HepG2 (cell line): ENCODE results near the gene APBB1. TPM values are rescaled to one million over a fixed set of nuclear protein-coding genes. Genes with fewer than 3 reads are reported as not detected.
A peak's percentile ranks its signal among the peaks of the same experiment; 100 is the strongest.

Experiments used
- BHLHE40 ChIP-seq: IDR thresholded peaks from 2 replicates; pipeline ENCODE4 v1.6.1; 2011; ENCODE audit warnings: low read length, improper control_type of control experiment
- ESRRA ChIP-seq: sonication (generic); formaldehyde crosslinking; IDR thresholded peaks from 2 replicates; pipeline ENCODE4 v1.5.1; 2020; ENCODE audit warnings: mild to moderate bottlenecking, low read depth, missing genetic modification reagents
- GTF3A ChIP-seq: sonication (generic); formaldehyde crosslinking; conservative IDR thresholded peaks from 2 replicates; pipeline ENCODE4 v1.4.0; 2020; ENCODE audit warnings: mild to moderate bottlenecking, missing genetic modification reagents
- KLF12 ChIP-seq: sonication (generic); formaldehyde crosslinking; IDR thresholded peaks from 2 replicates; pipeline ENCODE4 v1.4.0; 2020; ENCODE audit warnings: missing genetic modification reagents, borderline replicate concordance
- NCOA1 ChIP-seq: sonication (generic); formaldehyde crosslinking; IDR thresholded peaks from 2 replicates; pipeline ENCODE4 v1.9.0; 2021; ENCODE audit warnings: missing genetic modification reagents
- RBM22 ChIP-seq: fragments of 200-400 bp; formaldehyde crosslinking; optimal IDR thresholded peaks from 2 replicates; pipeline ENCODE3; 2017; ENCODE audit warnings: mild to moderate bottlenecking, low read length, moderate library complexity
- REPIN1 ChIP-seq: sonication (generic); formaldehyde crosslinking; IDR thresholded peaks from 2 replicates; pipeline ENCODE4 v1.8.0; 2022; ENCODE audit warnings: missing genetic modification reagents, low read depth, mild to moderate bottlenecking, borderline replicate concordance
- RXRA ChIP-seq: sonication (generic); formaldehyde crosslinking; IDR thresholded peaks from 2 replicates; pipeline ENCODE4 v1.5.1; 2020; ENCODE audit warnings: missing genetic modification reagents
- SIX1 ChIP-seq: sonication (generic); formaldehyde crosslinking; IDR thresholded peaks from 2 replicates; pipeline ENCODE4 v1.4.0; 2020; ENCODE audit warnings: missing genetic modification reagents, borderline replicate concordance
- SRY ChIP-seq: sonication (generic); formaldehyde crosslinking; IDR thresholded peaks from 2 replicates; pipeline ENCODE4 v1.8.0; 2022; ENCODE audit warnings: mild to moderate bottlenecking, missing genetic modification reagents
- SSRP1 ChIP-seq: IDR thresholded peaks from 2 replicates; pipeline ENCODE4 v1.6.1; 2016; ENCODE audit warnings: control low read depth
- ZFYVE20 ChIP-seq: sonication (generic); formaldehyde crosslinking; IDR thresholded peaks from 2 replicates; pipeline ENCODE4 v1.8.0; 2023; ENCODE audit warnings: low read depth, mild to moderate bottlenecking, moderate library complexity, missing genetic modification reagents, borderline replicate concordance
- ZNF17 ChIP-seq: sonication (generic); formaldehyde crosslinking; IDR thresholded peaks from 2 replicates; pipeline ENCODE4 v1.5.0; 2020; ENCODE audit warnings: mild to moderate bottlenecking, missing genetic modification reagents
- ZNF263 ChIP-seq: sonication (generic); formaldehyde crosslinking; IDR thresholded peaks from 2 replicates; pipeline ENCODE4 v1.4.0; 2020; ENCODE audit warnings: missing genetic modification reagents
- ZNF557 ChIP-seq: sonication (generic); formaldehyde crosslinking; IDR thresholded peaks from 2 replicates; pipeline ENCODE4 v1.4.0; 2020; ENCODE audit warnings: missing genetic modification reagents
- ZNF614 ChIP-seq: IDR thresholded peaks from 2 replicates; pipeline ENCODE4 v1.6.1; 2018; ENCODE audit warnings: missing biosample characterization, missing genetic modification reagents, inconsistent platforms, borderline replicate concordance
- polyA plus RNA-seq, 8 experiments: library from polyadenylated mRNA; depleted of rRNA in 3 of 8; stranded (reverse) in 7 of 8; unstranded in 1 of 8; fragments of >200 nt; fragmentation: Illumina TruSeq in 4 of 8; extraction: Trizol in 4 of 8; gene quantifications; 2 replicates each; pipeline versions ENCODE4 v1.2.1 to v1.2.3, GENCODE V29; 2011 to 2016; ENCODE audit warnings: low read depth in 4 of 8, missing spikeins in 1 of 8, mixed read lengths in 1 of 8; ENCODE audit not compliant: insufficient read depth in 1 of 8
- total RNA-seq, 5 experiments: library from RNA; depleted of rRNA; stranded (reverse); fragments of >200 nt; fragmentation: Illumina TruSeq; extraction: Trizol; gene quantifications; 2 replicates each; pipeline ENCODE4 v1.2.3, GENCODE V29; 2016; ENCODE audit warnings: low read depth in 1 of 5
- TF ChIP-seq, protein P1 (sequence below): sonication (generic); formaldehyde crosslinking; IDR thresholded peaks from 2 replicates; pipeline ENCODE4 v1.5.1; 2020; ENCODE audit warnings: missing genetic modification reagents, mild to moderate bottlenecking, borderline replicate concordance
- TF ChIP-seq, protein P2 (sequence below): sonication (generic); formaldehyde crosslinking; IDR thresholded peaks from 2 replicates; pipeline ENCODE4 v1.4.0; 2020; ENCODE audit warnings: missing genetic modification reagents
- TF ChIP-seq, protein P3 (sequence below): sonication (generic); formaldehyde crosslinking; IDR thresholded peaks from 2 replicates; pipeline ENCODE4 v1.4.0; 2020; ENCODE audit warnings: mild to moderate bottlenecking, missing genetic modification reagents

Gene APBB1
- total and polyA plus RNA-seq, 2 of the 13 experiments (the other 11 are each of a cell fraction or from before 2014, with no cell fraction given), result 1.7 to 3.5 TPM

DNA sequence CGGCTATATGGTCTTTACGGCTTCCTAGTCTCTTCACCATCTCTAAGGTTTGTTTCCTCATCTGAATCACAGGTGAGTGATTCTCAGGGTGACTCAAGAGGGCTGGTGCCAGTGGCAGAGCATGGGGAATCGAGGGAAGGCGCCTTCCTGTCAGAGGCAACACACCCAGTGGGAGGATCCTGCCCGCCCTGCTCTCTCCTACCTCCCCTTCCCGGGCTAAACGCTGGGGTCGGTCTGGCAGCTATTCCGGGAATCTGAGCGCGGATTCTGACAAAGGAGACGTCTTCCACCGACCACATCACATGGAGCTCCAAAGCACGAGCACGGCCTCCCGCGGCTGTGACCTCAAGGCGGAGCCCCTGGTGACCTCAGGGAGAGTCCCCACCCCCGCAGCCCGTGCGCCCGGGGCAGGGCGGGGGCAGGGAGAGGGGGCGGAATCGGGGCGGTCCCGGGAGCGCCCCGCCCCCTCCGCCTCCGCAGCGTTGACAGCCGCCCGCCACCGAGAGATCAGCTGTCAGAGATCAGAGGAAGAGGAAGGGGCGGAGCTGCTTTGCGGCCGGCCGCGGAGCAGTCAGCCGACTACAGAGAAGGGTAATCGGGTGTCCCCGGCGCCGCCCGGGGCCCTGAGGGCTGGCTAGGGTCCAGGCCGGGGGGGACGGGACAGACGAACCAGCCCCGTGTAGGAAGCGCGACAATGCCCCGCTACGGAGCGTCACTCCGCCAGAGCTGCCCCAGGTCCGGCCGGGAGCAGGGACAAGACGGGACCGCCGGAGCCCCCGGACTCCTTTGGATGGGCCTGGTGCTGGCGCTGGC, 28.8 kb downstream of the APBB1 start, which contains the start of gene SMPD1 (continued):
- TF ChIP-seq, protein P1, sequence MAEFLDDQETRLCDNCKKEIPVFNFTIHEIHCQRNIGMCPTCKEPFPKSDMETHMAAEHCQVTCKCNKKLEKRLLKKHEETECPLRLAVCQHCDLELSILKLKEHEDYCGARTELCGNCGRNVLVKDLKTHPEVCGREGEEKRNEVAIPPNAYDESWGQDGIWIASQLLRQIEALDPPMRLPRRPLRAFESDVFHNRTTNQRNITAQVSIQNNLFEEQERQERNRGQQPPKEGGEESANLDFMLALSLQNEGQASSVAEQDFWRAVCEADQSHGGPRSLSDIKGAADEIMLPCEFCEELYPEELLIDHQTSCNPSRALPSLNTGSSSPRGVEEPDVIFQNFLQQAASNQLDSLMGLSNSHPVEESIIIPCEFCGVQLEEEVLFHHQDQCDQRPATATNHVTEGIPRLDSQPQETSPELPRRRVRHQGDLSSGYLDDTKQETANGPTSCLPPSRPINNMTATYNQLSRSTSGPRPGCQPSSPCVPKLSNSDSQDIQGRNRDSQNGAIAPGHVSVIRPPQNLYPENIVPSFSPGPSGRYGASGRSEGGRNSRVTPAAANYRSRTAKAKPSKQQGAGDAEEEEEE (CRISPR knock-in tag), result no peak
- TF ChIP-seq ZNF614, result no peak
- no peak for TF ChIP-seq RBM22
- no peak for TF ChIP-seq ZNF557 (CRISPR knock-in tag)
- TF ChIP-seq NCOA1 (CRISPR knock-in tag), result no peak
- 0 out of 2 replicates have a peak, but pooled peaks have one; percentile 36 for TF ChIP-seq ESRRA (CRISPR knock-in tag)
- TF ChIP-seq BHLHE40, result peak; percentile 54; the same call in 1 of the 2 replicates
- no peak; the same call in 1 of the 2 replicates for TF ChIP-seq REPIN1 (CRISPR knock-in tag)
- no peak for TF ChIP-seq SSRP1
- TF ChIP-seq SIX1, result no peak
- peak; percentile 71; the same call in 1 of the 2 replicates for TF ChIP-seq RXRA (CRISPR knock-in tag)
- TF ChIP-seq, protein P2, sequence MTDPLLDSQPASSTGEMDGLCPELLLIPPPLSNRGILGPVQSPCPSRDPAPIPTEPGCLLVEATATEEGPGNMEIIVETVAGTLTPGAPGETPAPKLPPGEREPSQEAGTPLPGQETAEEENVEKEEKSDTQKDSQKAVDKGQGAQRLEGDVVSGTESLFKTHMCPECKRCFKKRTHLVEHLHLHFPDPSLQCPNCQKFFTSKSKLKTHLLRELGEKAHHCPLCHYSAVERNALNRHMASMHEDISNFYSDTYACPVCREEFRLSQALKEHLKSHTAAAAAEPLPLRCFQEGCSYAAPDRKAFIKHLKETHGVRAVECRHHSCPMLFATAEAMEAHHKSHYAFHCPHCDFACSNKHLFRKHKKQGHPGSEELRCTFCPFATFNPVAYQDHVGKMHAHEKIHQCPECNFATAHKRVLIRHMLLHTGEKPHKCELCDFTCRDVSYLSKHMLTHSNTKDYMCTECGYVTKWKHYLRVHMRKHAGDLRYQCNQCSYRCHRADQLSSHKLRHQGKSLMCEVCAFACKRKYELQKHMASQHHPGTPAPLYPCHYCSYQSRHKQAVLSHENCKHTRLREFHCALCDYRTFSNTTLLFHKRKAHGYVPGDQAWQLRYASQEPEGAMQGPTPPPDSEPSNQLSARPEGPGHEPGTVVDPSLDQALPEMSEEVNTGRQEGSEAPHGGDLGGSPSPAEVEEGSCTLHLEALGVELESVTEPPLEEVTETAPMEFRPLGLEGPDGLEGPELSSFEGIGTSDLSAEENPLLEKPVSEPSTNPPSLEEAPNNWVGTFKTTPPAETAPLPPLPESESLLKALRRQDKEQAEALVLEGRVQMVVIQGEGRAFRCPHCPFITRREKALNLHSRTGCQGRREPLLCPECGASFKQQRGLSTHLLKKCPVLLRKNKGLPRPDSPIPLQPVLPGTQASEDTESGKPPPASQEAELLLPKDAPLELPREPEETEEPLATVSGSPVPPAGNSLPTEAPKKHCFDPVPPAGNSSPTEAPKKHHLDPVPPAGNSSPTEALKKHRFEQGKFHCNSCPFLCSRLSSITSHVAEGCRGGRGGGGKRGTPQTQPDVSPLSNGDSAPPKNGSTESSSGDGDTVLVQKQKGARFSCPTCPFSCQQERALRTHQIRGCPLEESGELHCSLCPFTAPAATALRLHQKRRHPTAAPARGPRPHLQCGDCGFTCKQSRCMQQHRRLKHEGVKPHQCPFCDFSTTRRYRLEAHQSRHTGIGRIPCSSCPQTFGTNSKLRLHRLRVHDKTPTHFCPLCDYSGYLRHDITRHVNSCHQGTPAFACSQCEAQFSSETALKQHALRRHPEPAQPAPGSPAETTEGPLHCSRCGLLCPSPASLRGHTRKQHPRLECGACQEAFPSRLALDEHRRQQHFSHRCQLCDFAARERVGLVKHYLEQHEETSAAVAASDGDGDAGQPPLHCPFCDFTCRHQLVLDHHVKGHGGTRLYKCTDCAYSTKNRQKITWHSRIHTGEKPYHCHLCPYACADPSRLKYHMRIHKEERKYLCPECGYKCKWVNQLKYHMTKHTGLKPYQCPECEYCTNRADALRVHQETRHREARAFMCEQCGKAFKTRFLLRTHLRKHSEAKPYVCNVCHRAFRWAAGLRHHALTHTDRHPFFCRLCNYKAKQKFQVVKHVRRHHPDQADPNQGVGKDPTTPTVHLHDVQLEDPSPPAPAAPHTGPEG (CRISPR knock-in tag), result no peak
- TF ChIP-seq GTF3A (CRISPR knock-in tag), result no peak
- TF ChIP-seq SRY (CRISPR knock-in tag), result no peak; the same call in 1 of the 2 replicates
- no peak; the same call in 1 of the 2 replicates for TF ChIP-seq KLF12 (CRISPR knock-in tag)
- TF ChIP-seq ZNF17 (CRISPR knock-in tag), result no peak
- TF ChIP-seq, protein P3, sequence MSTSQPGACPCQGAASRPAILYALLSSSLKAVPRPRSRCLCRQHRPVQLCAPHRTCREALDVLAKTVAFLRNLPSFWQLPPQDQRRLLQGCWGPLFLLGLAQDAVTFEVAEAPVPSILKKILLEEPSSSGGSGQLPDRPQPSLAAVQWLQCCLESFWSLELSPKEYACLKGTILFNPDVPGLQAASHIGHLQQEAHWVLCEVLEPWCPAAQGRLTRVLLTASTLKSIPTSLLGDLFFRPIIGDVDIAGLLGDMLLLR, result no peak
- TF ChIP-seq ZFYVE20, result no peak
- 0 out of 2 replicates have a peak, but pooled peaks have one; percentile 2 for TF ChIP-seq ZNF263 (CRISPR knock-in tag)
